HL-60/S4 treated with phorbol 12-myristate 13-acetate at 8.2 ng/mL for 4 days and 3 days (cell line): ENCODE results near the gene CLDN5.

Source experiments
- in situ Hi-C: fragments of 300-500 bp; cut with MboI; formaldehyde crosslinking; loops from 2 replicates; pipeline ENCODE4 v1.15.0; 2022; ENCODE audit warnings: low sequenced_read_pairs

The CLDN5 gene

GRCh38 chr22:19506212-19506611 lies 18.0 kb downstream of the CLDN5 start:
- in situ Hi-C loops, result no loop called here

- in situ Hi-C loops, result no loop called here
Observed at GRCh38 chr22:19505735-19506126, 18.5 kb downstream of the CLDN5 start.

GRCh38 chr22:19504900-19505734 lies 19.1 kb downstream of the CLDN5 start:
- in situ Hi-C loops, result no loop called here

DNA sequence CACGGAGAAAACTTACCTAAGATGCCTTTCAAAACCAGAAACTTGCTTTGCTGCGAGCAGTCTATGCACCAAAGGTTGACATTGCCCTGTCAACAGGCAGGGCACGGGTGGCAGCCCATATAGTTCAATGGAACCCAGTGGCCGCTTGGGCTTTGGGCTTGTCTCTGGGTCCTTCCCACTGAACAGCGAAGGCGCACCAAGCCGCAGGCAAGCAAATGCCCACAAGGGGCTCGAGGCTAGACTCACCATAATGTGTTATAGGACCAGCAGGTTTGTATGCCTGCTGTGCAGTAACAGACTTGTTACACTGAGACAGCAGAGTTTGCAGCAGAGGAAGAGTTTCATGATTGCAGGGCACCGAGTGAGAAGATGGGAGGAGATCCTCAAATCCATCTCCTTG lies 20.3 kb downstream of the CLDN5 start:
- in situ Hi-C loops, result no loop called here

DNA sequence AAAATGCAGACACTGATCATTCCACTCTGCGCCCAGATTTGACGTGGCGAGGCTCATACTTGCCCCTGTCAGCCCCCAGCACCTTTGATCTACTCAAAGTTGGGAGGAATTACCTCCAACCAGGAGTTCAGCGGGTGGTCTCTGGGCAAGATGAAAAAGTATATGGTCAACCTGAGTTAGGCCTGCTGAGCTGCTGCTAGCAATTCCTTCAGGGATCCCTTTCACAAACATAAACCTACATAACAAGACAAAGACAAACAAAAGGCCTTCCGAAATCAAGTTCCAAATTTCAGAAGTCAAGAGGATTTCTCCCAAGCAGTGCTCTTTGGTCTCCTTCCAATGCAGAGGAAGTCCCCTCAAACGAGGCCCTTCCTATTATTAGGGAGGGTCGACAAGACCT lies 20.8 kb downstream of the CLDN5 start:
- in situ Hi-C loops, result no loop called here

DNA sequence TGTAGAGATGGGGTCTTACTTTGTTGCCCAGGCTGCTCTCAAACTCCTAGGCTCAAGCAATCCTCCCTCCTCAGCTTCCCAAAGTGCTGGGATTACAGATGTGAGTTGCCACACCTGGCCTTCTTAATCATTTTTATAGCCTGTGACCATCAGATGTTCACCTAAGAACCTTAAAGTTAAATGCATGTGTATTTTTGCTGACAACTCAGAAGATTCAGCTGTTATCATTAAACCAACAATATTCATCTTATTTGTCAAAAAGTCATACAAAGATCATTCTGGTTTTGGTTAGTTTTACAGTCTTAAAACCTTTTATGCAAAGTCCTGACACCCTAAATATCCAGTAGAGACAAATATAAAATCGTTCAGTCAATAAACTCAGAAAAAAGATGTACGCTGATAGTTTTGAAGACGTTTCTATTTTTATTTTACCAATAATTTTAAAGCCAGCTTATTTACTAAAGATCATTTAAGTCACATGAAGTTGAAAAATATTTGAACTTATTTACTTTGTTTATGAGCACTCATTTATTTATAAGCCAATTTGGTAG lies 22.2 kb downstream of the CLDN5 start:
- in situ Hi-C loops, result no loop called here

GRCh38 chr22:19499880-19500242 lies 24.3 kb downstream of the CLDN5 start:
- in situ Hi-C loops, result no loop called here

GRCh38 chr22:19499236-19499879 lies 24.9 kb downstream of the CLDN5 start:
- in situ Hi-C loops, result no loop called here

- in situ Hi-C loops, result no loop called here
Observed at GRCh38 chr22:19498866-19499190, 25.4 kb downstream of the CLDN5 start.

DNA sequence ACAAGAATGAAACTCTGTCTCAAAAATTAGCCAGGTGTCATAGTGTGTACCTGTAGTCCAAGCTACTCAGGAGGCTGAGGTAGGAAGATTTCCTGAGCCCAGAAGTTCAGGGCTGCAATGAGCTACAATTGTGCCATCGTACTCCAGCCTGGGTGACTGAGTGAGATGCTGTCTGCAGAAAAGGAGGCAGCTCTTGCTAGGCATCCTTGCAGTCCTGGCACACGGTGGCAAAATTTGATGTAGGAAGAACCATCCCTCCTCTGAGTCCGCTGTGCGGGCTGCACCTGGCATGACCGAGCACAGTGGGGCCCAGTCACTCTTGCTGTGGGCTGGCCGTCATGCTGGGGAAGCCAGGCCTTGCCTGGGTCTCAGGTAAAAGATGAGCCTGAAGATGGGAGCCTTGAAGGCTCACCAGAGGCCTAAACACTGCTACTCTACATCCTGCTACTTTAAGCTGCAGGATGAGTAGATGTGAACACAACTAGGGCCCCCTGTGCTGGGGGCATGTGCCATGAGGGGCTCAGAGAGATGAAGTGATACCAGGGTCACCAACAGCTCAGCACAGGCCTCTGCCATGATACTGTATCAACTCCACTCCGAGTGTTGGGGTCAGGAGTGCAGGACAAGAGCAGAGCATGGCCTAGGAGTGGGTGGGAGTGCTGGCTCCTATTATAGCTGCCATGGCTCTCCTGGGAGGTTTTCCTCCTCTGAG lies 25.9 kb downstream of the CLDN5 start:
- in situ Hi-C loops, result no loop called here

DNA sequence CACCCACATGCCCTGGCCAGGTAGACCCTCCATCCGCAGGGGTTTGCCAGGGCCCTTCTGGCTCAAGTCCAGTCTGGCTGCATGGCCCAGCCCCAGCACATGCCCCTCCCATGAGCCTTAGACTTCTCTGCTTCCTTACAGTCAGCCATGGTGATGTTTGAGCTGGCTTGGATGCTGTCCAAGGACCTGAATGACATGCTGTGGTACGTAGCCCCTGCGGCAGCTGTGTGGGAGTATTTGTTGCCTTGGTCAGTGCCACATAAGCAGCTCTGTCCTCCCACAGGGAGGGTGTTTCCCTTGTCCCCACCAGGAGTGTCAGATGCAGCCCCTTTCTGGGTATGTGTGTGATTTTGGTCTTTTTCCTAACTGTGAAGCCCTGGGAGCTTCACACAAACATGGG lies 27.0 kb downstream of the CLDN5 start:
- in situ Hi-C loops, result no loop called here

DNA sequence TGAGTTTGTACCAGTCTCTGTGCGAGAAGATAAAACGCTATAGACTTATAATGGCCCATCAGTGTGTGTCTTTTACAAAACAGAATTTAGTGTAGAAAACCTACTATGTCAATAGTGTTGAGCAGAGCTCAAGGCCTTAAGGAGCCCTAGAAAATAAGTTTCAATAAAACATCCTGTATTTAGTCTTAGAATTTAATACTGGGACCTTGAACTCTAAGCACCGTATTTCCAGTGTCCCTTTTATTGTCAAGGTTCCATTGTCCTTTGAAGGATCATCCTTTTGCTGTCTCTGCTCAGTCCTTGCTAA lies 27.9 kb downstream of the CLDN5 start:
- in situ Hi-C loops, result no loop called here

DNA sequence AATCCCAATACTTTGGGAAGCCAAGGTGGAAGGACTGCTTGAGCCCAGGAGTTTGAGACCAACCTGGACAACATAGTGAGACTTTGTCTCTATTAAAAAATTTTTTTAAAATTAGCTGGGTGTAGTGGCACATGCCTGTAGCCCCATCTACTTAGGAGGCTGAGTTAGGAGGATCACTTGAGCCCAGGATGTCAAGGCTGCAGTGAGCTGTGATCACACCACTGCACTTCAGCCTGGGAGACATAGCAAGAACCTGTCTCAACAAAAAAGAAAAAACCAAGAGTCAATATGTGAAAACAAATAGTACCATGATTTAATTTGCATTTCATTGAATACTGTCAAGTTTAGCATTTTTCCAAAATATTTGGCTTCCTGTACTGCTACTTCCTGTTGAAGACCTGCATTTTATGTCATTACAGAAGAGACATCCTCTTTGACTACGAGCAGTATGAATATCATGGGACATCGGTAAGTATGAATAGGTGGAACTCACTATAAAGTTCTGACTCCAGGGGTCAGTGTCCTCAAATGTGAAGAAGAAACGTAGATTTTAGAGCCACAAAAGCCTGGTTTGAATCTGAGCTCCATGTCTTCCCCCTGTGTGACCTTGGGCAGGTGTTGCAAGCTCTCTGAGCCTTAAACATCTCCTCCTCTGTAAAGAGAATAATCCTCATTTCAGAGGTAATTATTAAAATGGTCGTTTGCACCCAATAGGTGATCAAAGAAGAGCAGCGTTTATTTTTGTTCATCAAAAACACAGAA lies 28.5 kb downstream of the CLDN5 start:
- in situ Hi-C loops, result no loop called here

- in situ Hi-C loops, result no loop called here
Observed at GRCh38 chr22:19494676-19495173, 29.5 kb downstream of the CLDN5 start.

GRCh38 chr22:19494001-19494560 lies 30.1 kb downstream of the CLDN5 start:
- in situ Hi-C loops, result no loop called here

- in situ Hi-C loops, result no loop called here
Observed at GRCh38 chr22:19492504-19493174, 31.6 kb downstream of the CLDN5 start.

DNA sequence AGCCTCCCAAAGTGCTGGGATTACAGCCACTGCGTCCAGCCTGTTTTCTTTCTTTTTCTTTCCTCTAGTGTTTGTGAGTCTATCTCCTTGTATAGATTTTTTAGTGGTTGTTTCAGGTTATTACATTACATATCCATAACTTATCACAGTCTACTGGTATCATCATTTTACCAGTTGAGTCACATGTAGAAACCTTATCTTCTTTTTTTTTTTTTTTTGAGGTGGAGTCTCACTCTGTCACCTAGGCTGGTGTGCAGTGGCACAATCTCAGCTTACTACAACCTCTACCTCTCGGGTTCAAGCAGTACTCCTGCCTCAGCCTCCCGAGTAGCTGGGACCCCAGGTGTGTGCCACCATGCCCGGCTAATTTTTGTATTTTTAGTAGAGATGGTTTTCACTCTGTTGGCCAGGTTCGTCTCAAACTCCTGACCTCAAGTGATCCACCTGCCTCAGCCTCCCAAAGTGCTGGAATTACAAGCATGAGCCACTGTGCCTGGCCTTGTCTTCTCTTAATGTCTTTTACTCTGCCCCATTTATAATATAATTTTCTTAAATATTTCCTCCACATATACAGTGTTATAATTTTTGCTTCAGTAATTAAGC lies 33.5 kb downstream of the CLDN5 start:
- in situ Hi-C loops, result no loop called here

- in situ Hi-C loops, result no loop called here
Observed at GRCh38 chr22:19488884-19489843, 35.0 kb downstream of the CLDN5 start.

DNA sequence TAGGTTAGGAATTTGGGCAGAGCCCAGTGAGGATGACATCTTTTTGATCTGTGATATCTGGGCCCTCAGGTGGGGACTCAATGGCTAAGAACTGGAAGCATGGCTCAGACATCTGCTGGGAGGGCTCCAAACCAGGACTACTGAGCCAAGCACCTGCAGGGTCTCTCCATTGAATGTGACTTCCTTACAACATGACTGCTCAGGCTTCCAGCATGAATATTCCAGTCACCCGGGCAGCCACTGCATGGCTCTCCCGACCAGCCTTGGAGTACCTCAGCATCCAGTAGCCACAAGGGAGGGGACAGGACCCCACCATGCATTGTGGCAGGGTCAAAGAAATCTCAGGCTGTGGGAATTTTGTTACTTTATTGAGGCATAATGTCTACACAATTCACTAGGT lies 35.9 kb downstream of the CLDN5 start:
- in situ Hi-C loops, result no loop called here
